ENCODE measurements around the gene TBX4. TPM values are rescaled to one million over a fixed set of nuclear protein-coding genes. Genes with fewer than 3 reads are reported as not detected.

Gene TBX4
- total and polyA plus RNA-seq, 12 donors: 0.03 TPM; not detected in 11

- no peak overlapping the region for H3K4me3 ChIP-seq
- 84 to 89% methylated on average over 9 of the region's 9 CpGs for WGBS, 2 donors
- TF ChIP-seq, protein P1, sequence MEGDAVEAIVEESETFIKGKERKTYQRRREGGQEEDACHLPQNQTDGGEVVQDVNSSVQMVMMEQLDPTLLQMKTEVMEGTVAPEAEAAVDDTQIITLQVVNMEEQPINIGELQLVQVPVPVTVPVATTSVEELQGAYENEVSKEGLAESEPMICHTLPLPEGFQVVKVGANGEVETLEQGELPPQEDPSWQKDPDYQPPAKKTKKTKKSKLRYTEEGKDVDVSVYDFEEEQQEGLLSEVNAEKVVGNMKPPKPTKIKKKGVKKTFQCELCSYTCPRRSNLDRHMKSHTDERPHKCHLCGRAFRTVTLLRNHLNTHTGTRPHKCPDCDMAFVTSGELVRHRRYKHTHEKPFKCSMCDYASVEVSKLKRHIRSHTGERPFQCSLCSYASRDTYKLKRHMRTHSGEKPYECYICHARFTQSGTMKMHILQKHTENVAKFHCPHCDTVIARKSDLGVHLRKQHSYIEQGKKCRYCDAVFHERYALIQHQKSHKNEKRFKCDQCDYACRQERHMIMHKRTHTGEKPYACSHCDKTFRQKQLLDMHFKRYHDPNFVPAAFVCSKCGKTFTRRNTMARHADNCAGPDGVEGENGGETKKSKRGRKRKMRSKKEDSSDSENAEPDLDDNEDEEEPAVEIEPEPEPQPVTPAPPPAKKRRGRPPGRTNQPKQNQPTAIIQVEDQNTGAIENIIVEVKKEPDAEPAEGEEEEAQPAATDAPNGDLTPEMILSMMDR (IDR thresholded peaks at IDR 0.05): no peak
- ATAC-seq (no peak), DNase-seq (no peak)
- intact Hi-C loops (cut with DNase I): no loop called here
- H3K27me3 ChIP-seq: peaks cover 0 to 19% (median 3%) of the 10 kb centered on the region in 7 donors
- H3K36me3 ChIP-seq: no peaks in the 10 kb centered on the region
- no peak overlapping the region for H3K27ac ChIP-seq
- no peaks in the 10 kb centered on the region for H3K4me1 ChIP-seq
- H3K9me3 ChIP-seq: peaks cover 0 to 4% (median 0%) of the 10 kb centered on the region in 11 donors
These were observed 44.9 kb downstream of the TBX4 start for GRCh38 chr17:61496957-61497653.

DNA sequence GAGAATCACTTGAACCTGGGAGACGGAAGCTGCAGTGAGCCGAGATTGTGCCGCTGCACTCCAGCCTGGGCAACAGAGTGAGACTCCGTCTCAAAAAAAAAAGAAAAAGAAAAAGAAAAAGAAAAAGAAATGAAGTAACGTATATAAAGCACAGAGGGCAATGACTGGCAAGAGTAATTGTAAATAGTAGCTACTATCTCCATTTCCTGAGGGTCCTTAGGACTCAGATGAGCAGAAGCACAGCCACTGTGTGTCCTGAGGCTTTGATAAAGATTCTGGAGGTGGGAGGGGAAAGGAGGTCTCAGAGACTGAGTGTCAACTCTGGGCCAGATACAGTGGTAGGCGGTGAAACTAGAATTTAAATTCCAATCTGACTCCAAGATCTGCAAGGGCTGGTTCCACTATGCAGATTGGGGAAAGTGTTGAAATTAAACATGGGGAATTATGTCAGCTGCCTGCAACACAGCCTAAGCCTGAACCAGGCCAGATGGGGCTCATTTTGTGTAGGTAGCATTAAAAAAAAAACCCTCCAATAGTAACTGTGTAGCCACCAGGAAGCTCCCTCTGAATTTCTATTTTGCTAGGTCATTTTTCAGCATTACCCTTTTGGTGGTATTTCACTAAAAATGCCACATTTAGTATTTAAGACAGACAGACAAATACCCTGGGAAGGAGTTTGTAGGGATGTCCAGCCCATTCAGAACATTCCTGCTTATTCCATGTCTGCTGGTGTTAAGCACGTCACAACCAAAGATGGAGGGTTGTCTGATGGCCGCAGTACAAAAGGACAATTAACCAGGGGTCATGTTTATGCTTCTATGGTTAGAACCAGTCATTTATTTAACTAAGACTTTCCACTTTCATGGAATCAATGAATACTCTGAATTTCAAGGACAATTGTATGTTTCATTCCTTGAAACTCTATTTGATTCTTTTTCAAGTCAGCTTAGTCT, 46.1 kb downstream of the TBX4 start:
- DNase-seq: no peak
- intact Hi-C loops (cut with DNase I): no loop called here
- H3K36me3 ChIP-seq: no peaks in the 10 kb centered on the region
- WGBS, 2 donors: 90 to 95% methylated on average over 8 of the region's 8 CpGs
- peaks cover 0 to 22% (median 6%) of the 10 kb centered on the region in 7 donors for H3K27me3 ChIP-seq
- H3K4me3 ChIP-seq: no peak overlapping the region
- peaks cover 0 to 4% (median 0%) of the 10 kb centered on the region in 11 donors for H3K9me3 ChIP-seq
- no peaks in the 10 kb centered on the region for H3K4me1 ChIP-seq
- no peak overlapping the region for H3K27ac ChIP-seq
- TF ChIP-seq, protein P1 (IDR thresholded peaks at IDR 0.05): no peak
- ATAC-seq: no peak

GRCh38 chr17:61499632-61500031, 47.4 kb downstream of the TBX4 start:
- Histone ChIP-seq H3K4me1 (no peaks in the 10 kb centered on the region), H3K36me3 (no peaks in the 10 kb centered on the region), H3K9me3 (peaks cover 0 to 4% (median 0%) of the 10 kb centered on the region in 11 donors), H3K4me3 (no peak overlapping the region), H3K27ac (no peak overlapping the region), H3K27me3 (peaks cover 0 to 22% (median 6%) of the 10 kb centered on the region in 7 donors)
- no peak for DNase-seq
- ATAC-seq: no peak
- TF ChIP-seq, protein P1 (IDR thresholded peaks at IDR 0.05): no peak
- 94 to 96% methylated on average over 3 of the region's 3 CpGs for WGBS, 2 donors
- intact Hi-C loops (cut with DNase I): no loop called here

DNA sequence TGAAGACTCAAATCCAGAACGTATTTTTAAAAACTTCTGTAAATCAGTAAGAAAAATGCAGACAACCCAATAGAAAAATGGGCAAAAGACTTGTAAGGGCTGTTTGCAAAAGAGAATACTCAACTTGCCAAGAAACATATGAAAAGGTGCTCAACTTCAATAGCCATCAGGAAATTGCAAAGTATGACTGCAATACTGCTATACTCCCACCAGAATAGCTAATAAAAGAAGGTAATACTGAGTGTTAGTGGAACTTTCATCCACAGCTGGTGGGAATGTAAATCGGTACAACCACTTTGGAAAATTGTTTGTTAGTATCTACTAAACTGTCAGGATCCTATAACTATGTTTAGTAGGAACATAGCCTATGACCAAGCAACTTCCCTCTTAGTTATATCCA, 48.1 kb downstream of the TBX4 start:
- no peaks in the 10 kb centered on the region for H3K4me1 ChIP-seq
- DNase-seq (no peak), ATAC-seq (no peak)
- H3K4me3 ChIP-seq: no peak overlapping the region
- H3K9me3 ChIP-seq: peaks cover 0 to 4% (median 0%) of the 10 kb centered on the region in 11 donors
- H3K36me3 ChIP-seq: no peaks in the 10 kb centered on the region
- WGBS, 2 donors: 92 to 95% methylated on average over 2 of the region's 2 CpGs
- intact Hi-C loops (cut with DNase I): no loop called here
- H3K27me3 ChIP-seq: peaks cover 0 to 22% (median 6%) of the 10 kb centered on the region in 7 donors
- TF ChIP-seq, protein P1 (IDR thresholded peaks at IDR 0.05): no peak
- no peak overlapping the region for H3K27ac ChIP-seq

Measured in heart right ventricle (tissue), 16 donors.